GM21447 (cell line): Measurements from ENCODE around the gene GLCCI1.
A peak's percentile ranks its signal among the peaks of the same experiment; 100 is the strongest.

Experiments
- ATAC-seq: cut with Tn5 transposase; IDR thresholded peaks from one replicate; pipeline ENCODE4 v1.9.1; 2021; ENCODE audit not compliant: unreplicated experiment

GLCCI1 gene

DNA sequence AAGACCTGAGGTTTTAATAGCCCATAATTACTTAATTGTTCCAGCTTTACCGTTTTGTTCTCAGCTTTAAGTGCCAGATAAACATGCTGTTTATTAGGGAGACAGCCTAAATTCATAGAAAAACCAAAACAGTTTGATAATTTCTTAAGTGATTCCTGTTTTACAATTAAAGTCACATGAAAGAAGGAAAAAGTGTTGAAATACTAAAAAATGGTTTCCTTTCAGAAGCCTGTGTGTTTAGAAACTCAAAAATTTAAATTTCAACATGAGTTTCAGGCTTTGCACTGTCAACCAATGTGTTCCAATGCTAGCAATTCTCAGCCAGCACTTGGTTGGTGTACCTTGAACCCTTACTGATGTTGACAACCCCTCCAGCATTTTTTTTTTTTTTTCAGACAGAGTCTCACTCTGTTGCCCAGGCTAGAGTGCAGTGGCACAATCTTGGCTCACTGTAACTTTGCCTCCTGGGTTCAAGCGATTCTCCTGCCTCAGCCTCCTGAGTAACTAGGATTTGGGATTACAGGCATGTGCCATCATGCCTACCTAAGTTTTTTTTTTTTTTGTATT, 158.1 kb downstream of the GLCCI1 start:
- ATAC-seq = no peak

DNA sequence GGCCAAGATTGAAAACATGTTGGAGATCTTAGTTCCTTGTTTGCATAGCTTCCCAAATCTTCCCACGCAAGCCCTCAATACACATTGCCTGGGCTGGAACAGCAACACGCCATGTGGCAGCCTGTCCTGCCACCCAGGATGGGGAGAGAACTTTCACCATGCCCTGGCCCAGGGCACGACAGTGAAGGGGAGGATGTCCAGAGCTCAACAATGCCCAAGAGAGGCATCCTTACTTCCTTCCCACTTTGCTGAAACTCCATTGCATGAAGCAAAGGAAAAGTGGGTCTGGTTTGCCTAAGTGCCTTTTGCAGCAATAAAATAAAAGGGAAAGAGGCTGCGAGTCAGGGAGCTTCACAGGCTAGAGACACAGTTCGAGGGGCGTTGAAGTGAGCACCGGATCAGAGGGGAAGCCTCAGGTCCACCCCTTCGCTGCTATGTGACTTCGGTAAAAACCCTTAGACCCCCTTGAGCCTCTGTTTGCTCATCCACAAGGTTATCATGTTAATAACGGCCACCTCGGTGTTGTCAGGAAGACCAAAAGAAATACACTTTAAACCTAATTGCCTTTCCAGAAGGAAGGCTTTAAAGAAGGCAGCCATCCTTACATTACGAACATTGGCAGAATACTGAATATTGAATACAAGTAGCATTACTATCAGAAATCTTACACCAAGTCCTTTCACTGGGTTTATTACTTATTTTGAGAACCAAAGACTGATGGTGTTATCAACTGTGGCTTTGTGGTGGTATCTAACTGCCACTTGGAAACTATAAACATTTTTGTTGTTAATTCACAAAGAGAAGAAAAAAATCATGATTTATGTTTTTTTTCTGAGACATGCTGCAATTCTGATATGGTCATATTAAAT, 160.1 kb downstream of the GLCCI1 start:
- ATAC-seq = no peak

DNA sequence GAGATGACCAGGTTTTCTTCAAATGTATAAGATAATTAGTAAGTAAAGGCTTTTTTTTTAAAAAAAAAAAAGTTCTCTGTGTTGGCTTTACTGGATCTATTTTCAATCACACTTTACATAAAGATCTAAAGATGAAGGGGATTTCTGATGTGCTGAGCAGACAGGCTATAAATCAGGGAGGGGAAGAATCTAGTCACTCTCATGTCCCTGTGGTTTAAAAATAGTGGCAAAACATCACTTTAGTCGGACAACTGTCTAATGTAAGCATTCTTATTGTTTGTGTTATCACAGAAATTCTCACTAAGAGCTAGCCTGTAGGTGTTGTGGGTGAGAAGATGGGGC, 160.7 kb downstream of the GLCCI1 start:
- no peak for ATAC-seq

DNA sequence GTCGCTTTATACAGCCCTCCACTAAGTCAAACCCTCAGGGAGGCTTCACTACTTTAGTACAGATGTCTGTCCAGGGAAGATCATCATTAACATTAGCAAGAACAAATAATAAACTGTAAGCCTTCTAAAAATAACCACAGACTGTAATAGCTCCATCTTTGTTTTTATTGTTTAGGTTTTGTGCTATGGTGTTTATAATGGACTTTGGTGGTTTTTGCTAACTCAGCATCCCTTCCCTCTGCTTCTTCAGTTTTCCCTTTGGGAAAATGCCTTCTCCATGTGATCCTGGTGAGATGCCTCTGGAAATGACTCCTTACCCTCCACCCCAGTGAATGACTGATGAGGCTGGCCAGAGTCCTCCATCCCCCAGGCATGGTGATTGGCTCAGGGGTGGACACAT, 162.1 kb downstream of the GLCCI1 start:
- ATAC-seq = no peak

DNA sequence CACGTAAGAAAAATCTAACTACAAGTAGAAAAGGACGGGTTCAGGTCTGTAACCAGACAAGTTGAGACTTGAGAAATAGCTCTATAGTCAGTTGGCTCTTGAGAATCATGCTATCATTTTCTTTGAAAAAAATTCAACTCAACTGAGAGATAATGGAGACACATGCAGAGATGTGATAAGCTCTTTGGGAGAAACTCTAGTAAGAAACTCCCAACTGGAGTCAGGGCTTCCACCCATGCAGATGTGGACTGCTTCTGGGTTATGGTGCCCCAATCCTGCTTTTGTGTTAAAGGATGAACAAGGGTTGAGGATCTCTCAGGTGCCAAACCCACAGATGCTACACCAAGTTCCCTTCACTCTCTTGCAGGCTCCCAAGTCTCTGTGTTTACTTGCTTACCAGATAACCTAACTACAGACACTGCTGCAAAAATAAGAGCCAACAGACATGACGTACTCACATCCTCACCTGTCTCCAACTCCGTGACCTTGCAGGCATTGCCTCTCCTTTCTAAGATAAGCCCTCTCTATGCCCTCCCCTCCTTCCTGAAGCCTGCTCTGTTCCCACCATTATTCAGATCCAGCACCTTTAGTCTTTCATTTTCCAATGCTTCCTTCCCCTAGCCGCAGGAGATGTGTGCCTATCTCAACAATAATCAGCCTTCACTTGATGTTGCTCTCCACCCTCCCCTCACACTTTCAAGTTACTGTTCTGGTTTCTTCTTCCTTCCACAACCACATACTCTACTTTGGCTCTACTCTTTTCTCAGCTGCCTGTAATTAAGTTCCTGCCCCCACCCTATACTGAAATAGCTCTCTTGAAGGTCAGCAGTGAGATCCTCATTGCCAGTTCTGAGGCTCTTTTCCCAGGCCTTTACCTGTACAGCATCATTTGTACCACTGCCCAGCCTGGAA, 163.4 kb downstream of the GLCCI1 start:
- peak; percentile 49 for ATAC-seq

DNA sequence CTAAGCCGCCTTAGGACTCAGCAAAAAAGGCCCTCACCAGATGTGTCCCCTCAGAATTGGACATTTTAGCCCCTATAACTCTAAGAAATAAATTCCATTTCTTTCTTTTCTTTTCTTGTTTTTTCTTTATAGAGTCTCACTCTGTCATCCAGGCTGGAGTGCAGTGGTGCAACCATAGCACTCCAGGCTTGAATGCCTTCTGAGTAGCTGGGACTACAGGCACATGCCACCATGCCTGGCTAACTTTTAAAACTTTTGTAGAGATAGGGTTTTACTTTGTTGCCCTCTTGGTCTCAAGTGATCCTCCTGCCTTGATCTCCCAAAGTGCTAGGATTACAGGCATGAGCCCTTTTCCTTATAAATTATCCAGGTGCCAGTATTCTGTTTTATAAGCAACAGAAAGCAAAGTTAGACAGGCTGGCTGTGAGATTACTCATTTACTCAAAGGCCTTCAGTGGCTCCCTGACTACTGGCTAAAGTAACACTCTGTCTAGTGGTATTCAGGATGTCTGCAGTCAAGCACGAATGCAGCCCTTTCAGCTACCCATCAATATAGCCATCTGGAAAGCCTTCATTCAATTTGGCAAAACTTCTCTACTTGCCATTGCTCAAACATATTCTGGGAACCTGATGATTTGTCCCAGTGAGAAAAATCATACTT, 164.7 kb downstream of the GLCCI1 start:
- peak; percentile 37 for ATAC-seq

DNA sequence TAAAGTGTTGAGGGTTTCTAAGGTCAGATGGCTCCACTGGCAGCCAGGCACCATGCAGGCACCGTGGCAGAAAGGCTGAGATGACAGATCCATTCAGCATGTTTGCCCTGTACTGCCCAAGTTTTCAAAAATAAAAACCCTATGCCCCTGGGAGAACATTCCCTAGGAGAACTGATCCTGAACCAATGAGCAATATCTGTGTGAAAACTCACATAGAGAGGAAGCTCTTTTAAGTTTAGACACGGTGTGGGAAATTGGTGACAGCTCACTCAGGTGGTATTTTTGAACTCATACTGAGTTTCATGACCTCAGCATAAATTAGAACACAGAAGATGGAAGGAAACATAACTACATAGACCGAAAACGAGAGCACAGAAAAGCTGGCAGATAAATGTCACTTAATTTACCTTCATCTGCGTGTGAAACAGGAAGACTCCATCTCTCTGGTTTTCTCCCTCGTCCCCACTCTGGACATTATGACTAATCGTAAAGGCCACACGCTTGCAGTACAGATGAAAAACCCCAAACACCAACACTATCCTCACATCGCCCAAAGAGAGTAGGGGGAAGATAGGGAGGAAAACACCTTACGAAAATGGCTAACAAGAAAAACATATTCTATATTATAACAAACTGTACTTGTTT, 165.6 kb downstream of the GLCCI1 start:
- ATAC-seq = peak; percentile 68

DNA sequence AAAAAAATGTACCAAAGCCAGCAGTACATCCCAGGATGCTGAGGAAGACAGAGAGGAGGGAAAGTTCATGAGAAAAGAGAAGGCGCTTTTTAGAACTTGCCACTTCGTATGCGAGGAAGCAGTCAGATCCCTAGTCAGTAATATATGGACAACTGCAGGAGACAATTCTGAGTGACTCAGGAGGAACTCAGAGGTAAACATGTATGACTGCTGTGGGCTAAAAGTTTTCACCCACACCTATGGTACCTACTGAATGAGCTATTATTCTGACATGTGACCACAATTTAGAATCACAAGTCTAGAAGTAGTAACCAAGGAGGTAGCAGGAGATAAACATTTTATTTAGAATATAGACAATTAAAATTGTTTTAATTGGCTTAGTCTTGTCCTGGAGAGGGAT, 166.8 kb downstream of the GLCCI1 start:
- ATAC-seq = no peak

DNA sequence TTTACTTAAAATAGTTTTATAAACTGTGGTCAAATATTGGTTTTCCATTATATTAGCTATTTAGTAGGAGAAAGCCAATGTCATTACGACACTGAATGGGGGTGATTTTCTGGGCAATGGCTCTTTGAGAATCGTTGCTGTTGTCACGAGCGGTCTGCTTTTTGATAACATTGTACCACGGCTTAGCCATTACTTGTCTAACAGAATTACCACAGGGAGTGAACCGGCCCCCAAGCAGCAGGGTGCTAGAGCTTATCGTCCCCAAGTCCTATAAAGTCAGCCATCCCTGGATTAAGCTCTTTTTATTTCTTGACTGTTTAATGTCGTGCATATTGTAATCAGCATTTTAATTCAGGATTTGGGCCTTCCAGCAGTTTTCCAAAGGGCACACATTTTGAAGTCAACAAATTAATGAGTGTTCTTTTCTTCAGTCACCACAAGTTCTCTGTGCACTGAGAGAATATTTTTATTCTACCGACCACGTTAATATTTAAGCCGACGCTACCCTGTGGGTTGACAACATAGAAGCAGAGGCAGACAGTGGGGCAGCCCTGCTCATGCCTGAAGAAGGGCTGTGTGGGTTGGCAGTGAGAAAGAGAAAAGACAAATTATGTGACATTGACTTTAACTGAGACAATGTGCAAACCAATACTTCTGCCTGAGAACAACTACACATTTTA, 167.6 kb downstream of the GLCCI1 start:
- no peak for ATAC-seq
